ENCODE data around the gene NTM.

GRCh38 chr11:132256528-132257279, 886.3 kb downstream of the NTM start:
- TF ChIP-seq CTCF (IDR thresholded peaks at IDR 0.05), result no peak
- TF ChIP-seq POLR2A (IDR thresholded peaks at IDR 0.05), result no peak
